Astrocyte of the spinal cord (primary cell): ENCODE measurements around the gene FLNC.

Source experiments
- DNase-seq: peaks from one replicate; pipeline ENCODE4 v3.0.0; 2011; ENCODE audit warnings: low read depth, low spot score
- H3K4me3 ChIP-seq: 2 replicates; pipeline ENCODE4 v1.5.1; 2011; ENCODE audit warnings: low read depth, mild to moderate bottlenecking, low read length, moderate library complexity
- CTCF ChIP-seq: IDR thresholded peaks from 2 replicates; pipeline ENCODE4 v1.5.1; 2012; ENCODE audit warnings: low read depth, mild to moderate bottlenecking, low read length, inconsistent platforms
- in situ Hi-C: cut with HindIII; loops from 2 replicates; pipeline ENCODE4 v1.10.0; 2017; ENCODE audit warnings: low sequenced_read_pairs

Gene FLNC

DNA sequence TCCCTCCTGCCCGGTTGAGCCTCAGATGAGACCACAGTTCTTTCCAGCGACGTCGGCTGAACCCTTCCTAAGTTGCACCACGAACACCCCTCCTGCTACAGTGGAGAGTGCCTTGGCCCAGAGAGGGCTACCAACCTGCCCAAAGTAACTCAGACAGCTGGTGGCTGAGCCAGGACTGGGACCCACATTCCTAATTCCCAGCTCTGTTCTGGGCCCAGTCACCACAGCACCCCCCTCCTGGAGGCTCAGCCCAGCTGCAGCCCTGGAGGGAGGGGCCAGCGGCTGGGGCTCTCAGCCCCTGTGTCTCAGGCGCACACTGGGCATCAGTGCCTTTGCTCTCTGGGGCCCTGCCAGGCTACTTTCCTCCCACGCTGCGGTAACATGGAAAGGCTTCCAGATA lies 43.0 kb downstream of the FLNC start:
- in situ Hi-C loops = no loop called here
- no peak for DNase-seq
- TF ChIP-seq CTCF = no peak
- no peak overlapping the region for H3K4me3 ChIP-seq

GRCh38 chr7:128874140-128875031 lies 44.2 kb downstream of the FLNC start:
- TF ChIP-seq CTCF = no peak
- H3K4me3 ChIP-seq = no peak overlapping the region
- no peak for DNase-seq
- in situ Hi-C loops = no loop called here

- DNase-seq = no peak
- no peak overlapping the region for H3K4me3 ChIP-seq
- no peak for TF ChIP-seq CTCF
- in situ Hi-C loops = no loop called here
These were observed 45.3 kb downstream of the FLNC start for GRCh38 chr7:128875523-128875948.

GRCh38 chr7:128876127-128876526 lies 45.9 kb downstream of the FLNC start:
- in situ Hi-C loops = no loop called here
- H3K4me3 ChIP-seq = no peak overlapping the region
- no peak for DNase-seq
- no peak for TF ChIP-seq CTCF

DNA sequence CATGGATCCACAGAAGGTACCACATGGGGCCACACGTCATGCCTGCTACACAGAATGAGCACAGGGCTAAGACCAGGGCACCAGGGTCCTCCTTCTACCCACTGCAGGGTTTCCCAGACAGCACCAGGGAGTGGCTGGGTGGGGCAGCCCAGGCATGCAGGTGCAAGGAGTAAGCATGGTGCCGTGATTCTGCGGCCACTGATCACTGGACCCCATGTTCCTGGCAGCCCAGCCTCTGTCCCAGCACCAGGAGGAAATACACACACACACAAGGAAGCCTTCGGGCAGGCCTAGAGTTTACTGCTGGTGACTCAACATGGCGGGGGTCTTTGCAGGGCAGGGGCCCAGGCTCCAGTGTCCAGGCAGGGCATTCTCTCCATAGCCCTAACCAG lies 46.4 kb downstream of the FLNC start:
- TF ChIP-seq CTCF = no peak
- in situ Hi-C loops = no loop called here
- no peak for DNase-seq
- H3K4me3 ChIP-seq = no peak overlapping the region

GRCh38 chr7:128876978-128877755 lies 47.0 kb downstream of the FLNC start:
- TF ChIP-seq CTCF = no peak
- DNase-seq = no peak
- in situ Hi-C loops = no loop called here
- no peak overlapping the region for H3K4me3 ChIP-seq
